DLD1 (cell line): ENCODE data around the gene PXMP4.
"Not testable (repeated sequence)": the region's sequence is repeated elsewhere in the genome, so short reads cannot be mapped to it uniquely, and the experiment has no call there.

ENCODE experiments used
- in situ Hi-C: cut with HindIII; loops from 2 replicates; pipeline ENCODE4 v1.10.0; 2017; ENCODE audit warnings: low sequenced_read_pairs

Gene PXMP4

GRCh38 chr20:33719989-33720709, at the start of gene PXMP4:
Gene PXMP4, minus strand, starts transcription at chr20:33720310. Its CDS starts 103 bp downstream, at chr20:33720207.
- in situ Hi-C loops = no loop called here

DNA sequence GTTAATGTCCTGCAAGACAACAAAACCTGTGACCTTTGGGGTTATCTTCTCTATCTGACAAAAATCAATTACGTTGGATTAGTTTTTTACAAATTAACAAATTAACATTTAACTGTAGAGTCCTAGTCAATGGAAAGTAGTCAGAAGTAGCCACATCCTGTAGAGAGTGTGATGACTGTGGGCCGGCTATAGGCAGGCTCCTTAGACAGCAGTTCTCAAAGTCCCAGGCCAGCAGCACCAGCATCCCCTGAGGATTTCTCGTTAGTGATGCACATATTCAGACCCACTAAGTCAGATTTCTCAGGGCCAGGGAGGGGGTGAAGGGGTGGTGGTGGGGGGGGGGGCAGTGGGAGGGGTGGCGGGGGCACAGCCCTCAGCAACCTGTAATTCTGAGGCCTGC, 48.9 kb upstream of the PXMP4 start:
- in situ Hi-C loops = no loop called here

GRCh38 chr20:33767777-33768138, 47.6 kb upstream of the PXMP4 start:
- in situ Hi-C loops = no loop called here

GRCh38 chr20:33766686-33767085, 46.6 kb upstream of the PXMP4 start:
- in situ Hi-C loops = no loop called here

DNA sequence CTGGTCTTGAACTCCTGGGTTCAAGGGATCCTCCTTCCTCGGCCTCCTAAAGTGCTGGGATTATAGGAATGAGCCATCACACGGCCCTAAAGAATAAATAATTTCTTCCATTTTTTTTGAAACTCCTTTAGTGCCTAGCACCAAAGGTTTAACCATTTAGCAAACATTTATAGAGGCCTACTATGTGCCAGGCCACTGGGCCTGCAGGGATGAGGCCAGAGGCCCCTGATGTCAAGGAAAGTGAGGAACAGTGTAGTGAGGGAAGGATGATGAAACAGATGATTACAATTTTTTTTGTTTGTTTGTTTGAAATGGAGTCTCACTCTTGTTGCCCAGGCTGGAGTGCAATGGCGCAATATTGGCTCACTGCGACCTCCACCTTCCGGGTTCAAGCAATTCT, 45.5 kb upstream of the PXMP4 start:
- in situ Hi-C loops = no loop called here

GRCh38 chr20:33765099-33765498, 45.0 kb upstream of the PXMP4 start:
- in situ Hi-C loops = no loop called here

DNA sequence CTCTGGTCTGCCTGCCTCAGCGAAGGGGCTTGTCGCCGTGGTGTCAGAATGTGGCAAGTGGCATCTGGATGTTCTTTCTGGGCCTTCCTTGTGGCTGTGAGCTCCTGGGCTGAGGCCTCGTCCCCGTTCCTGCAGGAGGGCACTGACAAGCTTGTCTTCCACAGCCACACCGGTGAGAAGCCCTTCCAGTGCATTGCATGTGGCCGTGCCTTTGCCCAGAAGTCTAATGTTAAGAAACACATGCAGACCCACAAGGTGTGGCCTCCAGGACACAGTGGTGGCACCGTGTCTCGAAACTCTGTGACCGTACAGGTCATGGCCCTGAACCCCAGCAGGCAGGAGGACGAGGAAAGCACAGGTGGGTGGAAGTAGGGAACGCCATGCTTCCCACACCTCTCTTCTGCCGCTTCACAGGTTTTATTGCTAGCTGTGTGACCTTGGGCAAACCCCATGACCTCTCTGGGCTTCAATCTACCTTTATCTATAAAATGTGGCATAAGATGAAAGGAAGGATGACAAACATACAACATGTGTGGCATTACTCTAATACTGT, 41.7 kb upstream of the PXMP4 start:
- in situ Hi-C loops = no loop called here

DNA sequence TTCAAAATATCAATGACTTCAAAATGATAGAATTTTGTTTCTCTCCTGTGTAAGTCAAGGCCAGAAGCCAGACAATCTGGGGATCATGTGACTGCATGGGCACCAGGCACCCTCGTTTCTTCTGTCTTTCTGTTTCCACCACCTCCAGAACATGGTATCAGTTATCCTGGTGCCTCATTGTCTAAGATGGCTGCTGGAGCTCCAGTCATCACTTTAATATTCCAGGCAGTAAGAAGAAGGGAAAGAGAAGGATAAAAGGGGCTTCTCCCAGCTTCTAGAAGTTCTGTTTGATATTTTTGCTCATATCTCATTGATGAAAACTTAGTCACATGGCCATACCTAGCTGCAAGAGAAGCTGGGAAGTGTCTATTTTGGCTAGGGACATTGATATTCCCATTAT, 37.3 kb upstream of the PXMP4 start:
- in situ Hi-C loops = no loop called here

DNA sequence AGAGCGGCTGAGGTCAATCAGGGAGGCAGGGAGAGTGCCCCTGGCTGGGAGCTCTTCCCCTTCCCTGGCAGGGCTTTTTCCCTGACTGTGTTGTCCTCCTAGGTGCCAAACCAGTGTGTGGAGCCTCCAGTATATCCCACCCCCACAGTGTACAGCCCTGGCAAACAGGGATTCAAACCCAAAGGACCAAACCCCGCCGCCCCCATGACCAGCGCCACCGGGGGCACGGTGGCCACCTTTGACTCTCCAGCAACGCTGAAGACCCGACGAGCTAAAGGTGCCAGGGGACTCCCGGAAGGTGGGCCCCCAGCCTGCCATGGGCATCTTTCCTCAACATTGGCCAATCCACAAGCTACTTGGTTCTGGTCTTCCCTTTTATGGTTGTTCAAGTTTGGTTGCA, 36.9 kb upstream of the PXMP4 start:
- in situ Hi-C loops = no loop called here

GRCh38 chr20:33755936-33756490, 35.9 kb upstream of the PXMP4 start:
- in situ Hi-C loops = not testable (repeated sequence)

DNA sequence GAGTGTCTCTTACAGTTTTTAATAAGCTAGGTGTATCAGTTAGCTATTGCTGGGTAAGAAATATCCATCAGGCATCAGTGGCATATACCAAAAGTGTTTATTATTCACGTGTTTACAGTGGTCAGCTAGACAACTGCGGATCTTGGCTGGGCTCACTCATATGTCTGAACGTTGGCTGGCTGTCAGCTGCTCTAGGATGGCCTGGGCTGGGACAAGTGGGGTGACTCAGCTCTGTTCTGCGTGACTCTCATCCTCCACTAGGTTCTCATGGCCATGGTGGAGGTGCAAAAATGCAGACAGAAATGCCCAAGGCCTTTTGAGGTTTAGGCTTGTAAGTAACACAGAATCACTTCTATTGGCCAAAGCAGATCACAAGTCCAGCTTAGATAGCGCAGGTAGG, 33.7 kb upstream of the PXMP4 start:
- in situ Hi-C loops = no loop called here

DNA sequence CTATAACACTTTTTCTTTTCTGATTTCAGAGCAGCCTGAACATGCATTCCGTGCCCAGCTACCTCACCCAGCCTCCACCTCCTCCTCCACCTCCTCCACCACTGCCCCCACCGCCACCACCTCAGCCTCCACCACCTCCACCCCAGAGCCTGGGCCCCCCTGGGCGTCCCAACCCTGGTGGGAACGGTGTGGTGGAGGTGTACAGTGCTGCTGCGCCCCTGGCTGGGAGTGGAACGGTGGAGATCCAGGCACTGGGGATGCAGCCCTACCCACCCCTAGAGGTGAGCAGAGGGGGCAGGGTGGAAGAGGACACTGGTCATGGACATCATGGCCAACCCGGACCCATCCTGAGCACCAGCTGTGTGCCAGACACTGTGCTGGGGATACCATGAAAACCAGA, 33.0 kb upstream of the PXMP4 start:
- in situ Hi-C loops = no loop called here

DNA sequence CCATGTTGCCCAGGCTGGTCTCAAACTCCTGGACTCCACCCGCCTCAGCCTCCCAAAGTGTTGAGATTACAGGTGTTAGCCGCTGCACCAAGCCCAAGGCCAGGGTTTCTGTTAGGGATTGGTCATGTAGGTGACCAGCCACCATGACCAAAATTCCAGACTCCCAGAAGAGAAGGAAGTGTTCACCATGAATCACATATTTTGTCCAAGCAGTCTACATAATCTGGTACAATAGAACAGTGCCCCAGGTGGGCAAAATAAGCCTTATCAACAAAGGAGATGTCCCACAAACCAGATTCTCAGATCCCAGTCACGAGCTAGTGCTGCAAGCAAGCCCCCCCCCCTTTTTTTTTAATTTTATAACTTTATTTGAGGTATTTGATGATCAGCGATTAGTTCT, 31.7 kb upstream of the PXMP4 start:
- in situ Hi-C loops = no loop called here

GRCh38 chr20:33746325-33746998, 26.4 kb upstream of the PXMP4 start:
- in situ Hi-C loops = no loop called here

DNA sequence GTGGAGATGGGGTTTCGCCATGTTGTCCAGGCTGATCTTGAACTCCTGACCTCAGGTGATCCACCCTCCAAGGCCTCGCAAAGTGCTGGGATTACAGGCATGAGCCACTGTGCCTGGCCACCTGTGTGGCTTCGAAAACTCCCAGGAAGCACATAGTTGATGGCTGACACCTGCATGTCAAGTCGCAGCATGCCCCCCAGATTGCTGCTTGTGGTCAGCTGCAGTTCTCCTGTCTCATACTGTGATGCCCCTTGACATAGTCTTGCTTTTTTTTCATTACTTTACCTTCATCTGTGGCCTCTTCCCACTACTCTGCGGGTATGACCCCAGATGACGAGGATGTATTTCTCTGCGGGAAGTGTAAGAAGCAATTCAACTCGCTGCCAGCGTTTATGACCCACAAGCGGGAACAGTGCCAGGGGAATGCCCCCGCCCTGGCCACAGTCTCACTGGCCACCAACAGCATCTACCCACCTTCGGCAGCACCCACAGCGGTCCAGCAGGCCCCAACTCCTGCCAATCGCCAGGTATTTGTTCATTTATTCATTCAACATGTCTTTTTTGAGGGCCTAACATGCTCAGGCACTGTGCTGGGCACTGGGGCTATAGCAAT, 24.8 kb upstream of the PXMP4 start:
- in situ Hi-C loops = no loop called here

DNA sequence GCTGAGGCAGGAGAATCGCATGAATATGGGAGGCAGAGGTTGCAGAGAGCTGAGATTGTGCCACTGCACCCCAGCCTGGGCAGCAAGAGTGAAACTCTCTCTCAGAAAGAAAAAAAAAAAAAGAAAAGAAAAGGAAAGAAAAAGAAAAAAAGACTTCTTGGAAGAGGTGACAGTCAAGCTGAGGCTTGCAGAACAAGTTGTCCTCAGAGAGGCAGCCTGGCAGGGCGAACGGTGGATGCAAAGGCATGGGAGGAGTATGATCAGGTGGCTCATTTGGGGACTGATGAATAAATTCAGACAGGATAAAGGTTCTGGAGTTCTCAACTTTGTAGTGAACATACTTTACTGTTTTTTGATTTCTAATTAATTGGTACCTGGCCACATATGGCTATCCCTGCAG, 24.1 kb upstream of the PXMP4 start:
- in situ Hi-C loops = no loop called here

DNA sequence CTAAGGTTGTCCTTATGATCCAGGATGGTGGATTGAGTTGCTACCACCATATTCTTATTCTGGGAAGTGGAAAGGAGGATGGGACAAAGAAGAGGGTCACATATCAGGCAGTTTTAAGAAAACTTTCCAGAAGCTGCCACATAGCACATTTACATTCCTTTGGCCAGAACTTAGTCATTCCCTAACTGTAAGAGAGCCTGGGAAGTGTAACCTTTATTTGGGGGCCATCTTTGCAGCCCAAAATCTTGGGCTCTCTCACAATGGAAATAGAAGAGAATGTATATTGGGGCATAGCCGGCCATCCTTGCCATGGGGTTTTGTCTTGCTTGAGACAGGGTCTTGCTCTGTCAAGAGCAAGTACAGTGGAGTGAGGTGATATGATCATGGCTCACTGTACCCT, 20.1 kb upstream of the PXMP4 start:
- in situ Hi-C loops = no loop called here

- in situ Hi-C loops = no loop called here
These were observed 19.4 kb upstream of the PXMP4 start for GRCh38 chr20:33739493-33739892.

DNA sequence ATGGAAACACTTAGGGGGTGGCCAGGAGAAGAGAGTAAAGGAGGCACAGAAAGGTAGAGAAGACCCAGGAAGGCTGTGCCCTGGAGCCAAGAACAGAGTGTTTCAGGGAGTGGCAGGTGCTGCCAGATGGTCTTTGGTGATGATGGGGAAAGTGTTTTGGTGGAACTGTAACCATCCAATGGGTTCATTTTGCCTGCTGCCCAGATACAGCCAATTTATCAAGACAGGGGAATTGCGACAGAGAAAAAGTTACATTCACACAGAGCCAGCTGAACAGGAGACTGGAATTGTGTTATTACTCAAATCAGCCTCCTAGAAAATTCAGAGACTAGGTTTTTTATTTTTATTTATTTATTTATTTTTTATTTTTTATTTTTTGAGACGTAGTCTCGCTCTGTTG, 16.9 kb upstream of the PXMP4 start:
- in situ Hi-C loops = no loop called here

- in situ Hi-C loops = no loop called here
These were observed 13.8 kb upstream of the PXMP4 start for GRCh38 chr20:33733654-33734576.
